Fibroblast of upper back skin (primary cell): ENCODE results near the gene DRD4.
A peak's percentile ranks its signal among the peaks of the same experiment; 100 is the strongest.

ENCODE experiments used
- DNase-seq: peaks from one replicate; pipeline ENCODE4 v3.0.0-alpha.2; 2013

Gene DRD4

GRCh38 chr11:636511-637332, at the start of gene DRD4:
TSS of gene DRD4 (plus strand) at chr11:637269. CDS start at chr11:637305, 36 bp downstream.
- DNase-seq, result peak; percentile 29

GRCh38 chr11:587546-587945, 49.5 kb upstream of the DRD4 start:
- no peak for DNase-seq

GRCh38 chr11:587978-588380, 49.1 kb upstream of the DRD4 start:
- no peak for DNase-seq

- no peak for DNase-seq
Measured at GRCh38 chr11:589798-590197, 47.3 kb upstream of the DRD4 start.

GRCh38 chr11:590997-591396, 46.1 kb upstream of the DRD4 start:
- DNase-seq, result no peak

- no peak for DNase-seq
Measured at GRCh38 chr11:592501-592900, 44.6 kb upstream of the DRD4 start.

DNA sequence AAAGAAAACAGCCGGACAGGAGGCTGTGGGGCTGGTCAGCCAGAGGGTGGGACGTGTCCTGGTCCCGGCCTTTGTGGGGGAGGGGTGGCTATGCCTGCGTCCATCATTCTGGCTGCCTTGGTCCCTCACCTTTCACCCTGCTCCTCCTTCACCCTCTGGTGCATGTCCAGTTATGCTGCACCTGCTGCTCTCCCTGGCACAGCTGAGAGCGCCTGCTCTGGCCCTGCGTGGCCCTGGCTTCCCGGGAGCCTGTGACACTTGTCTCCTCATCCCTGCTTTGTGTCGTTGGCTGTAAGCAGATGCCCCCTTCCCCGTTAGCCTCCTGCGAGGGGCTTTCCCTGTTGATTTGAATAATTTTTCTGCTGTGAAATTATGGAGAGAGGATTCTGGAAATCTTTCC, 44.2 kb upstream of the DRD4 start:
- DNase-seq, result no peak

- no peak for DNase-seq
Measured at GRCh38 chr11:593347-593746, 43.7 kb upstream of the DRD4 start.

DNA sequence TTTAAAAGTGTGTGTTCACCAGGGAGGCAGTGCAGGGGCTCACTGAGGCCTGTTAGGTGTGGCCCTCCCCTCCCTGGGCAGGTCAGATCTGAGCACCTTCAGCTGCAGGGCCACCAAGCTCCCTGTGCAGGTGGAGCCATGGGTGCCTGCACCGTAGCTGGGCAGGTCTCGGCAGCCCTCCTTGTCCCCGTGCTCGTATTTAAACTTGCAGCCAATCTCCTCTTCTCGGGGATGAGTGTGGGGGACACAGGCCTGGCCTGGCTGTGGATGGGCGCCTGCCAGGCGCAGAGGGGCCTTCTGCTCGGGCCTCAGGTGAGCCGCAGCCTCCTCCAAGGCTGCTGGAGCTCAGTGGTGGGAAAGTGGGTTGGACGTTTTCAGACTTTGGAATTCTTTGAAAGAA, 41.7 kb upstream of the DRD4 start:
- no peak for DNase-seq

- no peak for DNase-seq
Measured at GRCh38 chr11:596374-596773, 40.7 kb upstream of the DRD4 start.

- no peak for DNase-seq
Measured at GRCh38 chr11:597166-597725, 39.8 kb upstream of the DRD4 start.

DNA sequence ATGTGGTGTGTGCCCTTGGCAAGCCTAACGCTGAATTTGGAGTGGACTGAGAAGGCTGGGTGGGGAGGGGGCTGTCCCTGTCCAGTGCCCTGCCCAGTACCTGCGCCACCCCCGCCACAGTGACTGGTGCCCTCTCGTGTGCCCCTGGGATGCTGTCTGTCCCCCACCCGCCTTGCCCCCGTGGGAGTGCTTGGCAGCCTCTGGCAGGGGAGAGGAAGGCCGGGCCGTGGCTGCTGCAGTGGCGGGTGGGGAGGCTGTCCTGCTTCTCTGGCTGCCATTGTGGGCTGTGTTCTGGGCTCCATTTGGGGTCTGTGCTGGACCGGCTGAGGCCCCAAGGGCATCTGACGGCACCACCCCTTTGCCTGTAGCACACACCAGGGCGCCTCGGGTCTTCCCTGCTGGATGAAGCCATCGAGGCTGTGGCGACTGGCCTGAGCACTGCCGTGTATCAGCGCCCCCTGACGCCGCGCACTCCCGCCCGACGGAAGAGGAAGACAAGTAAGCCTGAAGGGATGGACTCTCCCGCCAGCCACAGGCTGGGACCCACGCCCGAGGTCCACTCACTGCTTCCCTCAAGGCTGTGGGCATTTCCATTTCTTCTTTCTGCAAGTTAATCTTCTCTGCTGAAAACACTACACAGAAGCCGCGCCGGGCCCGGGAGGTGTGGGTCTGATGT, 38.9 kb upstream of the DRD4 start:
- DNase-seq, result no peak

DNA sequence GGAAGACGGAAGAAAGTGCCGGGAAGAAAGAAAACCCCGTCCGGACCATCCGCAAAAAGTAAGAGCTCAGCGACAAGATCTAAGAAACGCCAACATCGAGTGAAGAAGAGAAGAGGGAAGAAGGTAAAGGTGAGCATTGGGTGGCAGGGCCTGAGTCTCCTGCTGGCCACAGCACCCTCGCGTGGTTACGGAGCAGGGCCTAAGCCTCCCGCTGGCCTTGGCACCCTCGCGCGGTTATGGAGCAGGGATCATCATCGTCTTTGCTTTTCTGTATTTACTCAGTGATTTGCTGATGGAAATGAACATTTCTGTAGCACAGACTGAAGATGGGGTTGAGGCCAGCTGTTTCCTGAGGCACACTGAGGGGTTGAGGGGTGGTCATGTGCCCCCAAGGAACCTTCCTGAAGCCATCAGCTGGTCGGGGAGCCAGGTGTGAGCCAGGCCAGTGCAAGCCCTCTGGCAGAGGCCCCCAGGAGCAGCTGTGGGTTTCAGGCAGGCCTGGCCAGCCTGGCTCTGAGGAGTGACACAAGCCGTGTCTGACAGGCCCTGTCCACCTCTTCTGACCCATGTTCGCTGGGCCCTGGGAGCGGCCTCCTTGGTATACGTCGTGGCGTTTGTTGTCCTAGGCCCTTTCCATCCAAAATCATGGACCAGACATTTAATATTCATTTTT, 35.4 kb upstream of the DRD4 start:
- no peak for DNase-seq

DNA sequence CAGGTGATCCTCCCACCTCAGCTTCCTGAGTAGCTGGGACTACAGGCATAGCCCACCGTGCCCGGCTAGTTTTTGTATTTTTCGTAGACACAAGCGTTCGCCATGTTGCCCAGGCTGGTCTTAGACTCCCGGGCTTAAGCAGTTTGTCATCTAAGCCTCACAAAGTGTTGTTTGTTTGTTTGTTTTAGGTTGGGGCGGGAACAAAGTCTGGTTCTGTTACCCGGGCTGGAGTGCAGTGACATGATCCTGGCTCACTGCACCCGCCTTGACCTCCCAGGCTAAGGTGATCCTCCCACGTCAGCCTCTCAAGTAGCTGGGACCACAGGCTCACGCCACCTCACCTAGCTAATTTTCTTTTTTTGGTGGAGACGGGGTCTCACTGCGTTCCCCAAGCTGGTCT, 33.9 kb upstream of the DRD4 start:
- DNase-seq, result no peak

DNA sequence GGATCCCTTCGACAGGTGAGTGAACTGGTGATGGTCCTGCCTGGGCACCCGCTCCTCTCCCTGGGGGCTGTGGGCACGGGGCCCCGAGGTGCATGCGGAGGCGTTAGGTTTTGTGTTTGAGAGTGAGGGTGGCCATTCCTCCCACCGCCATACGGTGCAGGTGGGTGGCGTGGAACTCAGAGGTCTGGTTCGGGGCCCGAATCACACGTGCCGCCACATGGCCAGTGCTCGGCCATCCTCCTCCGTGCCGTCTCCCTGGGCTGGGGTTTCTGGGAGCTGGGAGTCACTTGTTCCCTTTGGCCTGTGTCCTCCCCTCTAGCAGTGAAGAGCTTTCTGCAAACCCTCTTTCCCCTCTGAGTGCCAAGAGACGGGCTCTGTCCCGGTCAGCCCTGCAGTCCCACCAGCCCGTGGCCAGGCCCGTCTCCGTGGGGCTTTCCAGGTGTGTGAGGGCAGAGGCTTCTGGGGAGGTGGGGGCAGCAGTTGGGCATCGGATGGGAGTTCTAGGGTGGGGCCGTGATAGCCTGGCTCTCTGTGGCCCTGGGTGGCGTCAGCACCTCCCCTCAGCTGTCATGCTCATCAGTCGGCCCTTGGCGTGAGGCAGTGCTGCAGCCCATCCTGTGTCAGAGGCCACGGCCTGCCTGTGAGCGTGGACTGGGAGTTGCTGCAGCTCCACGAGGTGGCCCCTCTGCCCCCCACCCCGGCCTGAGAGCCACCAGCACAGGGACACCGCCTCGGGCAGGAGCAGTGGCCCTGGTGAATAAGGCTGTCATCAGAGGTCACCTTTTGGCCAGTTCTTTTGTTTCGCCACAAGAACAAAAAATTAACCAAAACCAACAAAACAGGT, 31.6 kb upstream of the DRD4 start:
- DNase-seq, result no peak

- no peak for DNase-seq
Measured at GRCh38 chr11:606245-606644, 30.8 kb upstream of the DRD4 start.

GRCh38 chr11:607020-607780, 29.9 kb upstream of the DRD4 start:
- DNase-seq, result no peak

- no peak for DNase-seq
Measured at GRCh38 chr11:607971-608659, 29.0 kb upstream of the DRD4 start.

DNA sequence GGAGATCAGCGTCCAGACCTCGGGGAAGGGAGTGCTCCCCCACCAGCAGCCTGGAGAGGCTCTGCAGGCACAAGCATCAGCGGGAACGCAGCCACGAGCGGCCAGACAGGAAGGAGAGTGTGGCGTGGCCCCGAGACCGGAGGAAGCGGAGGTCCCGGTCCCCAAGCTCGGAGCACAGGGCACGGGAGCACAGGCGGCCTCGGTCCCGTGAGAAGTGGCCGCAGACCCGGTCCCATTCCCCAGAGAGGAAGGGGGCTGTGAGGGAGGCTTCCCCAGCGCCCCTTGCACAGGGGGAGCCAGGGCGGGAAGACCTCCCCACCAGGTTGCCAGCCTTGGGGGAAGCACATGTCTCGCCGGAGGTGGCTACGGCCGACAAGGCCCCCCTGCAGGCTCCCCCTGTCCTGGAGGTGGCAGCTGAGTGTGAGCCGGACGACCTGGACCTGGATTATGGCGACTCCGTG, 28.2 kb upstream of the DRD4 start:
- no peak for DNase-seq

DNA sequence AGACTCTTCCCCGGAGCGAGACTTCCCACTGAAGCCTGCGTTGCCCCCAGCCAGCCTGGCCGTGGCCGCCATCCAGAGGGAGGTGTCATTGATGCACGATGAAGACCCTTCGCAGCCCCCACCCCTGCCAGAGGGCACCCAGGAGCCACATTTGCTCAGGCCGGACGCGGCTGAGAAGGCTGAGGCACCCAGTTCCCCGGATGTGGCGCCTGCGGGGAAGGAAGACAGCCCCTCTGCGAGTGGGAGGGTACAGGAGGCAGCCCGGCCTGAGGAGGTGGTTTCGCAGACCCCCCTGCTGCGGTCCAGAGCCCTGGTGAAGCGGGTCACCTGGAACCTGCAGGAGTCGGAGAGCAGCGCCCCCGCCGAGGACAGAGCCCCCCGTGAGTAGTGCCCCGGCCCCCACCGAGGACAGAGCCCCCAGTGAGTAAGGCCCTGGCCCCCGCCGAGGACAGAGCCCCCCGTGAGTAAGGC, 27.7 kb upstream of the DRD4 start:
- DNase-seq, result no peak
